T-helper 9 cell (primary cell): ENCODE results near the gene SPACA7.

ENCODE experiments used
- DNase-seq: peaks from one replicate; pipeline ENCODE4 v3.0.0-alpha.2; 2020
- total RNA-seq, 2 donors: gene quantifications; one replicate each; lab custom pipeline; 2026; lab: John Stamatoyannopoulos, UW

The SPACA7 gene
- 0 reads per million in 2 donors for total RNA-seq

- no peak for DNase-seq
These were observed at the start of gene SPACA7 for GRCh38 chr13:112376050-112376681. SPACA7 (plus strand) TSS chr13:112376355; CDS start chr13:112376386, 31 bp downstream.

DNA sequence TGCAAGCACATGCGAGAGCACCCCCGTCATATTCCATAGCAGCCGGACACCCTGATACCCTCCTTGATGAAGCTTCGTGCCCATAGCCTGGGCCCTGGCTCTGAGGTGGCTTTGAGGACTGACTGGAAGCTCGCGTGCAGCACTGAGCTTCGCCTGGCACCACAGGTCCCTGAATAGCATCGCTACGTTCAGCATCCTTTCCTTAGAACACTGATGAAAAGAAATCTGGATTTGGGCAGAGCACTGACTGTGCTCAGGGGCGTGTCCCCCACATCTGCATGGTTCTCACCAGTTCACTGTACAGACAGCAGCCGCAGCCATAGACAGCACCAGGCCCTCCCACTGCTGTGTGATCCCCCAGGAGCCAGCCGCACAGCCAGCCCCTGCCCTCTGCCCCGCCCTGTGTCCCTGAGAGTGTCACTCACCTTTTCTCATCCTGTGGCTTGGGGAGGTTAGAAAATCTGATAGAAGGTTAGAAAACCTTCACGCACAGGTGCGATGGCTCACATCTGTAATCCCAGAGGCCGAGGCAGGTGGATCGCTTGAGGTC, 49.3 kb upstream of the SPACA7 start:
- no peak for DNase-seq

GRCh38 chr13:112328936-112329335, 47.2 kb upstream of the SPACA7 start:
- DNase-seq = no peak

GRCh38 chr13:112329376-112329775, 46.8 kb upstream of the SPACA7 start:
- no peak for DNase-seq

- DNase-seq = no peak
These were observed 46.1 kb upstream of the SPACA7 start for GRCh38 chr13:112330066-112330465.

- DNase-seq = no peak
These were observed 45.4 kb upstream of the SPACA7 start for GRCh38 chr13:112330479-112331381.

DNA sequence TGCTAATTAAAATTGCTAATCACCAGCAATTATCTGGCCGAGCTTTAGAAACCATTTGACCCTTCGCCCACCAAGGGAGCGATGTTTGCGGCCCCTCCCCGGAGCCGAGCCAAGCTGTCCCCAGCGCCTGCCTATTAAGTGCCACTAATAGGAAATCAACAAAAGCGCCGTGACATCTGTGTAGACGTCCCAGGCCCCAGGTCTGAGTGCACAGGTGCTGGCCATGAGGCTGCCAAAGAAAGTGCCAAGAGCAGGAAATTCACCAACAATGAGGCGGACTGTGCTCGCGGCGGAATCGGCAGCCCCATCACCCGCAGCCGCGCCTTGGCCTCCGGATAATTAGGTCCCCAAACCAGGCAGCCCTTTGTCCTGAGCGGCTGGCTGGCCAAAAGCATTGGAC, 44.5 kb upstream of the SPACA7 start:
- no peak for DNase-seq

- no peak for DNase-seq
These were observed 43.4 kb upstream of the SPACA7 start for GRCh38 chr13:112332727-112333126.

DNA sequence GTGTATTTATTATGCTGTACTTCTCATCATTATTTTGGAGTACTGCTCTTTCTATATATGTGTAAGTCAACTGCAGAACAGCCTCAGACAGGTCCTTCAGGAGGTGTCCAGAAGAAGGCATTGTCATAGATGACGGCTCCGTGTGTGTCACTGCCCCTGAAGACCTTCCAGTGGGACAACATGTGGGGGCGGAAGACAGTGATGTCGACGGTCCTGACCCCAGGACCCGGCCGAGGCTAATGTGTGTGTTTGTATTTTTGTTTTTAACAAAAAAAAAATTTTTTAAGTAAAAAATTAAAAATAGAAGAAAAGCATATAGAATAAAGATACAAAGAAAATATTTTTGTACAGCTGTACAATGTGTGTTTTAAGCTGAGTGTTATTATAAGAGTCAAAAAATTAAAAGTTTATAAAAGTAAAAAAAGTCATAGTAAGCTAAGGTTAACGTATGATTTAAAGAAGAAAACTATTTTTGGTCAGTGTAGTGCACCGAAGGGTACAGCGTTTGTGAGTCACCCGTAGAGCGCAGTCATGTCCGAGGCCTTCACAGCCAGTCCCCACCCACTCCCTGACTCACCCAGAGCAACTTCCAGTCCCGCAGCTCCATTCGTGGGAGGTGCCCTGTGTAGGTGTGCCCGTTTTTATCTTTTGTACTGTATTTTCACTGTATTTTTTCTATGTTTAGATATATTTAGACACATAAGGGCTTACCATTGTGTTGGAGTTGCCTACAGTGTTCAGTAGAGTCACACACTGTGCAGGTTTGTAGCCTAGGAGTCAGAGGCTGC, 42.2 kb upstream of the SPACA7 start:
- DNase-seq = no peak

- no peak for DNase-seq
These were observed 41.0 kb upstream of the SPACA7 start for GRCh38 chr13:112335135-112335534.

DNA sequence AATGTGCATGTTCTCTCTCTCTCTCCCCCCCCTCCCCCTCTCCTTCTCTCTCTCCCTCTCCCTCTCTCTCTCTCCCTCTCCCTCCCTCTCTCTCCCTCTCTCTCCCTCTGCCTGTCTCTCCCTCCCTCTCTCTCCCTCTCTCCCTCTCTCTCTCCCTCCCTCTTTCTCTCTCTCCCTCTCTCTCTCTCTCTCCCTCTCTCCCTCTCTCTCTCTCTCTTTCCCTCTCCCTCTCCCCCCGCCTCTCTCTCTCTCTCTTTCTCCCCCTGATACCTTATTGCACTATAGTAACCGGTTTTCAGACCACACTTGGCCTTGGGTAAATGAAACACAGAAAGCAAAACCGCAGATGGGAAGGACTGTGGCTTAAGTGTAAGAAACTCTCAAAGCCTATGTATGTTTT, 34.7 kb upstream of the SPACA7 start:
- DNase-seq = no peak

GRCh38 chr13:112341976-112342735, 34.0 kb upstream of the SPACA7 start:
- DNase-seq = no peak

GRCh38 chr13:112342841-112343361, 33.3 kb upstream of the SPACA7 start:
- DNase-seq = no peak

DNA sequence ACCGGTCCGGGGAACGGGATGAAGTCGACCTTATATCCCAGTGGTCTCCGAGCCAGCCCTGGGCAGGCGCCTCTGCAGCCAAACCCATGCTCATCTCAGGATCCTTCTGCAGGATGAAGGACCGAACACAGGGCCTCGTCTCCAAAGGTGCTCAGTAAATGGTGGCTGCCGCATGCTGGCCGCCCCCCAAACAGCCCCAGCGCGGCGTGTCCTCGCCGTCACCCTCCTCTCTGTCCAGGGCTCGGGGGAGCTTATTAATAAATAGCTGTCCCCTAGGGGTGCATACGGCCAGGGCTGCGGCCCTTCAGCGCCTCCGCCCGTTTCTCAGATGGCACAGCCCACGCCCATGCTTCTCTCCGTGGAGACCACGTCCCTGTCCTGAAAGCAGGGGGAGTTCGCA, 32.6 kb upstream of the SPACA7 start:
- no peak for DNase-seq

DNA sequence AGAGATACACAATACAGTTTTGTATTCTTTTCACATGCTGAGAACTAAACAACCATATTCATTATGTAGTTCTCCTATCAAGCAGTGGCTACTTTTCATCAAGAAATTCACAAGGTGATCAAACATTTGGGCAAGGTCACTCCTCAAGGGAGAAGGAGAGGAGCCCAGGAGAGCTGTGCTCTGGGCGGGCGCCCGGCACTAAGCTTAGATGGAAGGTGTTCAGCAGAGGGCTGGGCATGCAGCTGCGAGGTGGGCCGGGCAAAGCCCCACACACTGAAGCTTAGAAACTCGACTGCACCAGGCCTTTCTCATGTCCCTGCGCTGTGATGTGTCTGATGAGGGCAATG, 30.4 kb upstream of the SPACA7 start:
- DNase-seq = no peak

- no peak for DNase-seq
These were observed 29.8 kb upstream of the SPACA7 start for GRCh38 chr13:112346173-112346898.

DNA sequence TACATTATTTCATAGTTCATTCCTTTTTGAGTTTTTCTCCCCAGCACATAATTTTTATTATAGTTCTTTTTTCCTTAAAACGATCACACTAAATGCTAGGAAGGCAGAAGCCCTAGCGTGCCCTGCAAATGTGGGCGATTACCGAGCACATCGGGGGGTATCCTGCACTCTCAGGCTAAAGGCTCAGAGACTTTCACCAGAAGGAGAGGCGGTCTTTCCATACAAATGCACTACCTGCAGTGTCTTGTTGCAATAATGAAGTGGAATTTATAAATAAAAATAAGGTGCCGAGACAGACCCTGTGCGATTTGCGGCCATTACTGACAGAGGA, 29.3 kb upstream of the SPACA7 start:
- no peak for DNase-seq

DNA sequence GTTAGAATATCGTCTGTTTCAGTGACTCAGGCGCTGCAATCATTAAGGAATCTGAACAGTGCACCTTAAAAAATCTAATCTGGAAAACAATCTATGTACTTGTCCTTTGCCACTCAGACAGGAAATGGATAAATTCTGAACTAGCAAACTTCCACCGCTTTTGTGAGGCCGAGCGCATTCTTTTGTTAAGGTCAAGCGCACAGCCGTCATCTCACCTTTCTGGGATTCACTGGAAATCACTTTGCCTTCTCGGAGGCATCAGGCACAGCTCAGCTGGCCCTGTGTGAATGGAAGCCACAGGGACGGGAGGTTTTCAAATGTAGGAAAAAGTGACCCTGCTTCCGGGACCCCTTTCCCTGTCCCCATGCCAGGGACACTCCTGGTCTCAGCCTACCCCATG, 28.2 kb upstream of the SPACA7 start:
- no peak for DNase-seq

GRCh38 chr13:112348642-112349345, 27.4 kb upstream of the SPACA7 start:
- DNase-seq = no peak

DNA sequence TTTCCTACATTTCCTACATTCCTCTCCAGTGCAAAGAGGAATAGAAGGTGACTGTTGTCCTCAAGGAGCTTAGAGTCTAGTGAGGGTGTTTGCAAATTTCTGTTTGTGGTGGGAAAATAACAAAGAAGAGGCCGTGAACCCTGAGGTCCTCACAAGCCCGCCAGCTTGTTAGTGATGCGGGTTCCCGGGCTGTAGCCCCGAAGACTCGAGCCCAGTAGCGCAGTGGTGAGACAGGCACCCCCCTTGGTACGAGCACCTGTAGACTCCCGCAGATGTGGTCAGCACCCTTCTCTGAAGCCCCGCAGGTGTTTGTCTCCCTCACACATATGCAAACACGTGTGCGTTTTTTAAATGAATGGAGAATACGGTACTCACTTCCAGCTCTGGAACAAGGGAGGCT, 26.5 kb upstream of the SPACA7 start:
- DNase-seq = no peak

DNA sequence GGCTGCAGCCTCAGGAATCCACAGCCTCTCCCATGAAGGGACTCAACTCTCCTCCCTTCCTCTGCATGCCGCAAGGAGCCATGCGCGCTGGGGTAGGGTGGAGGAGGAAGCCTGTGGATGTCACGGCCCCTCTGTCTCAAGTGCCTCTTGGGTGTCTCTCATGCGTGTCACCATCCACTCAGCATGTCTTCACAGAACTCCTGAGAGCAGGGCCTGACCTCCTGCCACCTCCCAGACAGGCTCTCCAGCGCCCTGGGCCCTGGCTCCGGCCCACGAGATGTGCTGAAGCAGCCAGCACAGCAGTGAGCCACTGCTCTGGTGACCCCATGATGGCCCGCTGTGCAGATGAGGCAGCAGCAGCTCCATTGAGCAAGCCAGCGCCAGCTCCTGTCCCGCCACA, 25.9 kb upstream of the SPACA7 start:
- no peak for DNase-seq
